ENCODE data around the gene GRK3. TPM values are rescaled to one million over a fixed set of nuclear protein-coding genes. Genes with fewer than 3 reads are reported as not detected.

The GRK3 gene
- total RNA-seq, 4 donors from 2014 or later = 8.2 to 12.9 (median 10.2) TPM

GRCh38 chr22:25659413-25659812 lies 94.9 kb downstream of the GRK3 start:
- no peak overlapping the region for H3K4me3 ChIP-seq
- no peaks in the 10 kb centered on the region for H3K36me3 ChIP-seq
- TF ChIP-seq CTCF (IDR thresholded peaks at IDR 0.05) (no peak), POLR2A (IDR thresholded peaks at IDR 0.05) (no peak), EP300 (IDR thresholded peaks at IDR 0.05) (no peak)
- no peaks in the 10 kb centered on the region for H3K9me3 ChIP-seq
- H3K4me1 ChIP-seq = peaks cover 0 to 16% (median 0%) of the 10 kb centered on the region in 4 donors
- 93 to 95% methylated on average over 2 of the region's 2 CpGs for WGBS, 2 donors
- H3K27me3 ChIP-seq = no peaks in the 10 kb centered on the region
- no peak for DNase-seq (ENCODE audit: low spot score in 2 of 2)
- H3K27ac ChIP-seq = no peak overlapping the region

- DNase-seq (ENCODE audit: low spot score in 2 of 2) = no peak
- 93 to 97% methylated on average over 3 of the region's 3 CpGs for WGBS, 2 donors
- Histone ChIP-seq H3K9me3 (no peaks in the 10 kb centered on the region), H3K27ac (no peak overlapping the region), H3K4me1 (peaks cover 0 to 16% (median 0%) of the 10 kb centered on the region in 4 donors), H3K36me3 (no peaks in the 10 kb centered on the region), H3K27me3 (no peaks in the 10 kb centered on the region), H3K4me3 (no peak overlapping the region)
- TF ChIP-seq POLR2A (IDR thresholded peaks at IDR 0.05) (no peak), CTCF (IDR thresholded peaks at IDR 0.05) (no peak), EP300 (IDR thresholded peaks at IDR 0.05) (no peak)
These were observed 95.9 kb downstream of the GRK3 start for GRCh38 chr22:25660336-25660735.

- H3K27ac ChIP-seq = no peak overlapping the region
- H3K4me3 ChIP-seq = no peak overlapping the region
- DNase-seq (ENCODE audit: low spot score in 2 of 2) = no peak
- WGBS, 2 donors = 32 to 47% methylated on average over 2 of the region's 2 CpGs
- no peaks in the 10 kb centered on the region for H3K9me3 ChIP-seq
- no peaks in the 10 kb centered on the region for H3K27me3 ChIP-seq
- peaks cover 0 to 21% (median 0%) of the 10 kb centered on the region in 4 donors for H3K4me1 ChIP-seq
- TF ChIP-seq EP300 (IDR thresholded peaks at IDR 0.05) (no peak), POLR2A (IDR thresholded peaks at IDR 0.05) (no peak), CTCF (IDR thresholded peaks at IDR 0.05) (no peak)
- no peaks in the 10 kb centered on the region for H3K36me3 ChIP-seq
These were observed 96.6 kb downstream of the GRK3 start for GRCh38 chr22:25661073-25661472.

GRCh38 chr22:25663654-25664053 lies 99.2 kb downstream of the GRK3 start:
- Histone ChIP-seq H3K4me3 (no peak overlapping the region), H3K36me3 (no peaks in the 10 kb centered on the region), H3K9me3 (no peaks in the 10 kb centered on the region), H3K4me1 (peaks cover 0 to 44% (median 19%) of the 10 kb centered on the region in 4 donors), H3K27ac (no peak overlapping the region), H3K27me3 (no peaks in the 10 kb centered on the region)
- DNase-seq (ENCODE audit: low spot score in 2 of 2) = no peak
- TF ChIP-seq EP300 (IDR thresholded peaks at IDR 0.05) (no peak), CTCF (IDR thresholded peaks at IDR 0.05) (no peak), POLR2A (IDR thresholded peaks at IDR 0.05) (no peak)
- WGBS, 2 donors = 79 to 81% methylated on average over 4 of the region's 4 CpGs

GRCh38 chr22:25666308-25666707 lies 101.8 kb downstream of the GRK3 start:
- H3K27me3 ChIP-seq = no peaks in the 10 kb centered on the region
- H3K4me1 ChIP-seq = peaks cover 0 to 43% (median 19%) of the 10 kb centered on the region in 4 donors
- H3K9me3 ChIP-seq = no peaks in the 10 kb centered on the region
- no peak overlapping the region for H3K4me3 ChIP-seq
- 47 to 55% methylated on average over 8 of the region's 8 CpGs for WGBS, 2 donors
- H3K36me3 ChIP-seq = no peaks in the 10 kb centered on the region
- peak in 1 of 2 donors; percentile 22 for DNase-seq (ENCODE audit: low spot score in 2 of 2)
- TF ChIP-seq CTCF (IDR thresholded peaks at IDR 0.05) (no peak), EP300 (IDR thresholded peaks at IDR 0.05) (peak in 1 of 2 donors; percentile 71)
- H3K27ac ChIP-seq = no peak overlapping the region
